B cell (primary cell): ENCODE results near the gene KPNA2.
"Not testable (repeated sequence)": the region's sequence is repeated elsewhere in the genome, so short reads cannot be mapped to it uniquely, and the experiment has no call there.

Experiments
- EZH2 ChIP-seq: IDR thresholded peaks from 2 replicates; pipeline ENCODE4 v1.6.1; 2012; ENCODE audit warnings: borderline replicate concordance, low read depth, mild to moderate bottlenecking, moderate library complexity, low read length; ENCODE audit not compliant: insufficient read depth, poor library complexity, severe bottlenecking
- TF ChIP-seq, protein P1 (sequence below): fragments of 200-600 bp; IDR thresholded peaks from one replicate; pipeline ENCODE4 v1.8.0; 2022; ENCODE audit warnings: antibody characterized with exemption, mild to moderate bottlenecking

DNA sequence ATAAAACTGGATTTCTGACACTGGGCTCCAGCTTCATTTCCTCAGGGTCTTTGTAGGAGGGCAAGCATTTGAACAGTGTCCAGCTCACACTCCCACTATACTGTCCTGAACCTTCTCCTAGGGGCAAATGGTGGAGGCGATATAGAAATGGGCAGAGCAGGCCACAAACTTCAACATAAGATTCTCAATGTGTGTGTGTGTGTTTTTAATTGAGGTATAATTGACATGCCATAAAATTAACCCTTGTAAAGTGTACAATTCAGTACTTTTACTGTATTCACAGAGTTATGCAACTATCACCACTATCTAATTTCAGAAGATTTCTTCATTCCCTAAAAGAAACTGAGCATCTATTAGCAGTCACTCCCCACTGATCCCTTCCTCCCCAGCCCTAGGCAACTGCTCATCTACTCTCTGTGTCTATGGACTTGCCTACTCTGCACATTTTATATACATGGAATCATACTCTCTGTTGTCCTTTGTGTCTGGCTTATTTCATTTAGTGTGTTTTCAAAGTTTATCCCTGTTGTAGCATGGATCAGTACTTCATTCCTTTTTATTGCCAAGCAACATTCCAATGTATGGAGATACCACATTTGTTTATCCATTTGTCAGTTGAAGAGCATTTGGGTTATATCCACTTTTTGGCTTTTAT lies 40.5 kb downstream of the KPNA2 start:
- TF ChIP-seq, protein P1, sequence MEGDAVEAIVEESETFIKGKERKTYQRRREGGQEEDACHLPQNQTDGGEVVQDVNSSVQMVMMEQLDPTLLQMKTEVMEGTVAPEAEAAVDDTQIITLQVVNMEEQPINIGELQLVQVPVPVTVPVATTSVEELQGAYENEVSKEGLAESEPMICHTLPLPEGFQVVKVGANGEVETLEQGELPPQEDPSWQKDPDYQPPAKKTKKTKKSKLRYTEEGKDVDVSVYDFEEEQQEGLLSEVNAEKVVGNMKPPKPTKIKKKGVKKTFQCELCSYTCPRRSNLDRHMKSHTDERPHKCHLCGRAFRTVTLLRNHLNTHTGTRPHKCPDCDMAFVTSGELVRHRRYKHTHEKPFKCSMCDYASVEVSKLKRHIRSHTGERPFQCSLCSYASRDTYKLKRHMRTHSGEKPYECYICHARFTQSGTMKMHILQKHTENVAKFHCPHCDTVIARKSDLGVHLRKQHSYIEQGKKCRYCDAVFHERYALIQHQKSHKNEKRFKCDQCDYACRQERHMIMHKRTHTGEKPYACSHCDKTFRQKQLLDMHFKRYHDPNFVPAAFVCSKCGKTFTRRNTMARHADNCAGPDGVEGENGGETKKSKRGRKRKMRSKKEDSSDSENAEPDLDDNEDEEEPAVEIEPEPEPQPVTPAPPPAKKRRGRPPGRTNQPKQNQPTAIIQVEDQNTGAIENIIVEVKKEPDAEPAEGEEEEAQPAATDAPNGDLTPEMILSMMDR: not testable (repeated sequence)
- TF ChIP-seq EZH2: not testable (repeated sequence)
